GM23338 (cell line): Measurements from ENCODE around the gene RIPK4. TPM values are rescaled to one million over a fixed set of nuclear protein-coding genes. Genes with fewer than 3 reads are reported as not detected.

ENCODE experiments used
- ATAC-seq: fragments of 200-7000 bp; cut with Tn5 transposase; 3 replicates; pipeline ENCODE4 v1.9.1; 2020
- DNase-seq: peaks from one replicate; pipeline ENCODE4 v3.0.0-alpha.2; 2015; ENCODE audit warnings: low spot score
- H2AFZ ChIP-seq: fragments of 200-600 bp; sonication (generic); 2 replicates; pipeline ENCODE4 v1.8.0; 2016; ENCODE audit warnings: antibody characterized with exemption, mild to moderate bottlenecking, moderate library complexity
- H3F3A ChIP-seq: fragments of 200-600 bp; sonication (generic); replicated peaks from 2 replicates; pipeline ENCODE4 v1.8.0; 2017; ENCODE audit warnings: antibody characterized with exemption, mixed run types, low read depth
- H3K27ac ChIP-seq: fragments of 200-600 bp; sonication (generic); 2 replicates; pipeline ENCODE4 v1.6.1; 2016; ENCODE audit warnings: low read depth
- H3K27me3 ChIP-seq: fragments of 200-600 bp; sonication (generic); 2 replicates; pipeline ENCODE4 v1.8.0; 2016; ENCODE audit warnings: mild to moderate bottlenecking, mixed run types, moderate library complexity; ENCODE audit not compliant: insufficient read depth
- H3K36me3 ChIP-seq: fragments of 200-600 bp; sonication (generic); 2 replicates; pipeline ENCODE4 v1.8.0; 2016; ENCODE audit warnings: mild to moderate bottlenecking; ENCODE audit not compliant: insufficient read depth
- H3K4me1 ChIP-seq: fragments of 200-600 bp; sonication (generic); 2 replicates; pipeline ENCODE4 v1.8.0; 2016; ENCODE audit warnings: mild to moderate bottlenecking, moderate library complexity; ENCODE audit not compliant: insufficient read depth
- H3K4me2 ChIP-seq: fragments of 200-600 bp; sonication (generic); 2 replicates; pipeline ENCODE4 v1.7.1; 2017; ENCODE audit warnings: mixed run types
- H3K4me3 ChIP-seq: fragments of 200-600 bp; sonication (generic); 2 replicates; pipeline ENCODE4 v1.6.1; 2016; ENCODE audit warnings: mixed run types
- H3K79me2 ChIP-seq: fragments of 200-600 bp; sonication (generic); replicated peaks from 2 replicates; pipeline ENCODE4 v1.8.0; 2017; ENCODE audit warnings: mild to moderate bottlenecking; ENCODE audit not compliant: insufficient read depth
- H3K9me2 ChIP-seq: fragments of 200-600 bp; sonication (generic); 2 replicates; pipeline ENCODE4 v1.8.0; 2017; ENCODE audit not compliant: insufficient read depth
- H4K20me1 ChIP-seq: fragments of 200-600 bp; sonication (generic); replicated peaks from 2 replicates; pipeline ENCODE4 v1.8.0; 2017; ENCODE audit warnings: mild to moderate bottlenecking; ENCODE audit not compliant: insufficient read depth
- H3K27ac Mint-ChIP-seq: 2 replicates; pipeline ENCODE4 v1.8.0; 2020; ENCODE audit warnings: inconsistent platforms, mild to moderate bottlenecking, moderate library complexity, mixed read lengths
- H3K27me3 Mint-ChIP-seq: 3 replicates; pipeline ENCODE4 v1.8.0; 2022; ENCODE audit warnings: low read depth, mild to moderate bottlenecking, moderate library complexity, mixed read lengths, inconsistent platforms; ENCODE audit not compliant: insufficient read depth, poor library complexity
- H3K36me3 Mint-ChIP-seq: 3 replicates; pipeline ENCODE4 v1.8.0; 2021; ENCODE audit warnings: low read depth, mild to moderate bottlenecking, inconsistent platforms, moderate library complexity, mixed read lengths
- H3K4me1 Mint-ChIP-seq: 3 replicates; pipeline ENCODE4 v1.8.0; 2020; ENCODE audit warnings: mild to moderate bottlenecking, inconsistent platforms, mixed read lengths
- H3K4me3 Mint-ChIP-seq: 3 replicates; pipeline ENCODE4 v1.8.0; 2021; ENCODE audit warnings: moderate library complexity, mild to moderate bottlenecking, inconsistent platforms, mixed read lengths
- H3K9me3 Mint-ChIP-seq: 3 replicates; pipeline ENCODE4 v1.8.0; 2020; ENCODE audit warnings: moderate library complexity, mild to moderate bottlenecking, inconsistent platforms, mixed read lengths
- CREB1 ChIP-seq: fragments of 250-450 bp; sonication (Bioruptor Pico); IDR thresholded peaks from 2 replicates; pipeline ENCODE4 v1.5.0; 2020; ENCODE audit warnings: low read depth, mild to moderate bottlenecking, moderate library complexity
- EZH2 ChIP-seq: fragments of 200-600 bp; sonication (generic); IDR thresholded peaks from one replicate; pipeline ENCODE4 v1.8.0; 2017; ENCODE audit warnings: antibody characterized with exemption, mild to moderate bottlenecking, low read depth; ENCODE audit not compliant: unreplicated experiment
- EZH2phosphoT487 ChIP-seq: fragments of 200-600 bp; sonication (generic); IDR thresholded peaks from one replicate; pipeline ENCODE4 v1.8.1; 2018; ENCODE audit warnings: antibody characterized with exemption; ENCODE audit not compliant: unreplicated experiment
- JUNB ChIP-seq: IDR thresholded peaks from one replicate; pipeline ENCODE4 v1.6.1; 2016; ENCODE audit warnings: antibody characterized with exemption; ENCODE audit not compliant: unreplicated experiment
- NANOG ChIP-seq: IDR thresholded peaks from 2 replicates; pipeline ENCODE4 v1.6.1; 2016; ENCODE audit warnings: antibody characterized with exemption, borderline replicate concordance
- POLR2AphosphoS5 ChIP-seq: IDR thresholded peaks from 2 replicates; pipeline ENCODE4 v1.6.1; 2016; ENCODE audit warnings: antibody characterized with exemption, low read depth
- STAT1 ChIP-seq: IDR thresholded peaks from one replicate; pipeline ENCODE4 v1.6.1; 2016; ENCODE audit warnings: antibody characterized with exemption; ENCODE audit not compliant: unreplicated experiment
- ZNF114 ChIP-seq: fragments of 250-450 bp; sonication (Bioruptor Pico); IDR thresholded peaks from 2 replicates; pipeline ENCODE4 v1.5.0; 2020; ENCODE audit warnings: mild to moderate bottlenecking, moderate library complexity
- ZNF331 ChIP-seq: fragments of 250-450 bp; sonication (Bioruptor Pico); IDR thresholded peaks from 2 replicates; pipeline ENCODE4 v1.5.0; 2020; ENCODE audit warnings: low read depth, mild to moderate bottlenecking, moderate library complexity
- polyA plus RNA-seq: library from polyadenylated mRNA; unstranded; fragments of >200 nt; fragmentation: Nextera tagmentation; extraction: Ambion mirVana; gene quantifications from 2 replicates; pipeline ENCODE4 v1.2.1, GENCODE V29; 2016
- total RNA-seq: library from RNA; depleted of rRNA; stranded (reverse); fragments of >200 nt; shearing (Covaris generic); gene quantifications from 2 replicates; pipeline ENCODE4 v1.2.3, GENCODE V29; 2014
- TF ChIP-seq, protein P1 (sequence below): fragments of 250-450 bp; sonication (Bioruptor Pico); IDR thresholded peaks from 2 replicates; pipeline ENCODE4 v1.5.0; 2020; ENCODE audit warnings: mild to moderate bottlenecking, moderate library complexity
- TF ChIP-seq, protein P2 (sequence below): IDR thresholded peaks from 2 replicates; pipeline ENCODE4 v1.6.1; 2016; ENCODE audit warnings: antibody characterized with exemption
- TF ChIP-seq, protein P3 (sequence below): IDR thresholded peaks from one replicate; pipeline ENCODE4 v1.6.1; 2018; ENCODE audit warnings: antibody characterized with exemption; ENCODE audit not compliant: unreplicated experiment
- TF ChIP-seq, protein P4 (sequence below), 2 experiments: fragments of 200-600 bp in 1 of 2; sonication (generic) in 1 of 2; conservative IDR thresholded peaks; 2 replicates each; pipeline versions ENCODE4 v1.5.1 to v1.6.1; 2016 to 2017; ENCODE audit warnings: antibody characterized with exemption in 2 of 2, low read depth in 2 of 2, mild to moderate bottlenecking in 2 of 2, moderate library complexity in 1 of 2

RIPK4 gene
- total and polyA plus RNA-seq, 2 experiments from 2014 or later, result 2.5 to 9.9 TPM

DNA sequence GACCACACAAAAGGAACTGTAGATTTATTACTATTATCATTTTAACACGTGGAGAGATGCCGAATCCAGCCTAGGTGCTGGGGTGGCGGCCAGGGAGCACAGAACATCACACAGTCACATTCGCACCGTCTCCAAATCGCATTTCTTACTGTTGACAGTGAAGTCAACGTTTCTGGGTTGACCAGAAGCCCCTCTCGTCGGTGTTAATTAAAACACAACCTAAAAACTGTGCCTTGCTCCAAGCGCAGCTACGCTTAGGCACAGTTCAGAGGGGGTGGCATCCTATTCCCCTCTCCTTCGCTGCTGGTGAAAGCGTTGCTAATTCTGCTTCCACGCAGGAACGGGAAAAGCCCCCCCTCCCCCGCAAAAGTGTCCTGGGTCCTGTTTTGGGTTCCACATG is 4.1 kb downstream of the RIPK4 start:
- peaks cover 77% of the 10 kb centered on the region for H3K27me3 ChIP-seq
- Mint-ChIP-seq H3K27ac (no peak overlapping the region), H3K27me3 (peaks cover 75% of the 10 kb centered on the region), H3K36me3 (no peaks in the 10 kb centered on the region; the same call in 2 of the 3 replicates), H3K9me3 (peaks cover 2% of the 10 kb centered on the region; the same call in 1 of the 3 replicates), H3K4me3 (peak overlapping the region; percentile 78), H3K4me1 (peaks cover 68% of the 10 kb centered on the region)
- H3F3A ChIP-seq, result peaks cover 3% of the 10 kb centered on the region; the same call in 1 of the 2 replicates
- peaks cover 66% of the 10 kb centered on the region for H3K4me1 ChIP-seq
- H3K27ac ChIP-seq, result no peak overlapping the region
- H3K4me3 ChIP-seq, result peak overlapping the region; percentile 57
- peak overlapping the region; percentile 93 for H3K4me2 ChIP-seq
- ATAC-seq (no peak), DNase-seq (no peak)
- H3K9me2 ChIP-seq, result no peaks in the 10 kb centered on the region
- peaks cover 24% of the 10 kb centered on the region for H4K20me1 ChIP-seq
- no peak overlapping the region for H2AFZ ChIP-seq
- H3K36me3 ChIP-seq, result no peaks in the 10 kb centered on the region; the same call in 1 of the 2 replicates
- TF ChIP-seq NANOG, result no peak
- TF ChIP-seq, protein P1, sequence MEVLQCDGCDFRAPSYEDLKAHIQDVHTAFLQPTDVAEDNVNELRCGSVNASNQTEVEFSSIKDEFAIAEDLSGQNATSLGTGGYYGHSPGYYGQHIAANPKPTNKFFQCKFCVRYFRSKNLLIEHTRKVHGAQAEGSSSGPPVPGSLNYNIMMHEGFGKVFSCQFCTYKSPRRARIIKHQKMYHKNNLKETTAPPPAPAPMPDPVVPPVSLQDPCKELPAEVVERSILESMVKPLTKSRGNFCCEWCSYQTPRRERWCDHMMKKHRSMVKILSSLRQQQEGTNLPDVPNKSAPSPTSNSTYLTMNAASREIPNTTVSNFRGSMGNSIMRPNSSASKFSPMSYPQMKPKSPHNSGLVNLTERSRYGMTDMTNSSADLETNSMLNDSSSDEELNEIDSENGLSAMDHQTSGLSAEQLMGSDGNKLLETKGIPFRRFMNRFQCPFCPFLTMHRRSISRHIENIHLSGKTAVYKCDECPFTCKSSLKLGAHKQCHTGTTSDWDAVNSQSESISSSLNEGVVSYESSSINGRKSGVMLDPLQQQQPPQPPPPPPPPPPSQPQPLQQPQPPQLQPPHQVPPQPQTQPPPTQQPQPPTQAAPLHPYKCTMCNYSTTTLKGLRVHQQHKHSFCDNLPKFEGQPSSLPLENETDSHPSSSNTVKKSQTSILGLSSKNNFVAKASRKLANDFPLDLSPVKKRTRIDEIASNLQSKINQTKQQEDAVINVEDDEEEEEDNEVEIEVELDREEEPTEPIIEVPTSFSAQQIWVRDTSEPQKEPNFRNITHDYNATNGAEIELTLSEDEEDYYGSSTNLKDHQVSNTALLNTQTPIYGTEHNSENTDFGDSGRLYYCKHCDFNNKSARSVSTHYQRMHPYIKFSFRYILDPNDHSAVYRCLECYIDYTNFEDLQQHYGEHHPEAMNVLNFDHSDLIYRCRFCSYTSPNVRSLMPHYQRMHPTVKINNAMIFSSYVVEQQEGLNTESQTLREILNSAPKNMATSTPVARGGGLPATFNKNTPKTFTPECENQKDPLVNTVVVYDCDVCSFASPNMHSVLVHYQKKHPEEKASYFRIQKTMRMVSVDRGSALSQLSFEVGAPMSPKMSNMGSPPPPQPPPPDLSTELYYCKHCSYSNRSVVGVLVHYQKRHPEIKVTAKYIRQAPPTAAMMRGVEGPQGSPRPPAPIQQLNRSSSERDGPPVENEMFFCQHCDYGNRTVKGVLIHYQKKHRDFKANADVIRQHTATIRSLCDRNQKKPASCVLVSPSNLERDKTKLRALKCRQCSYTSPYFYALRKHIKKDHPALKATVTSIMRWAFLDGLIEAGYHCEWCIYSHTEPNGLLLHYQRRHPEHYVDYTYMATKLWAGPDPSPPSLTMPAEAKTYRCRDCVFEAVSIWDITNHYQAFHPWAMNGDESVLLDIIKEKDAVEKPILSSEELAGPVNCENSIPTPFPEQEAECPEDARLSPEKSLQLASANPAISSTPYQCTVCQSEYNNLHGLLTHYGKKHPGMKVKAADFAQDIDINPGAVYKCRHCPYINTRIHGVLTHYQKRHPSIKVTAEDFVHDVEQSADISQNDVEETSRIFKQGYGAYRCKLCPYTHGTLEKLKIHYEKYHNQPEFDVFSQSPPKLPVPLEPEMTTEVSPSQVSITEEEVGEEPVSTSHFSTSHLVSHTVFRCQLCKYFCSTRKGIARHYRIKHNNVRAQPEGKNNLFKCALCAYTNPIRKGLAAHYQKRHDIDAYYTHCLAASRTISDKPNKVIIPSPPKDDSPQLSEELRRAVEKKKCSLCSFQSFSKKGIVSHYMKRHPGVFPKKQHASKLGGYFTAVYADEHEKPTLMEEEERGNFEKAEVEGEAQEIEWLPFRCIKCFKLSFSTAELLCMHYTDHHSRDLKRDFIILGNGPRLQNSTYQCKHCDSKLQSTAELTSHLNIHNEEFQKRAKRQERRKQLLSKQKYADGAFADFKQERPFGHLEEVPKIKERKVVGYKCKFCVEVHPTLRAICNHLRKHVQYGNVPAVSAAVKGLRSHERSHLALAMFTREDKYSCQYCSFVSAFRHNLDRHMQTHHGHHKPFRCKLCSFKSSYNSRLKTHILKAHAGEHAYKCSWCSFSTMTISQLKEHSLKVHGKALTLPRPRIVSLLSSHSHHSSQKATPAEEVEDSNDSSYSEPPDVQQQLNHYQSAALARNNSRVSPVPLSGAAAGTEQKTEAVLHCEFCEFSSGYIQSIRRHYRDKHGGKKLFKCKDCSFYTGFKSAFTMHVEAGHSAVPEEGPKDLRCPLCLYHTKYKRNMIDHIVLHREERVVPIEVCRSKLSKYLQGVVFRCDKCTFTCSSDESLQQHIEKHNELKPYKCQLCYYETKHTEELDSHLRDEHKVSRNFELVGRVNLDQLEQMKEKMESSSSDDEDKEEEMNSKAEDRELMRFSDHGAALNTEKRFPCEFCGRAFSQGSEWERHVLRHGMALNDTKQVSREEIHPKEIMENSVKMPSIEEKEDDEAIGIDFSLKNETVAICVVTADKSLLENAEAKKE (CRISPR knock-in tag), result no peak
- TF ChIP-seq, protein P2, sequence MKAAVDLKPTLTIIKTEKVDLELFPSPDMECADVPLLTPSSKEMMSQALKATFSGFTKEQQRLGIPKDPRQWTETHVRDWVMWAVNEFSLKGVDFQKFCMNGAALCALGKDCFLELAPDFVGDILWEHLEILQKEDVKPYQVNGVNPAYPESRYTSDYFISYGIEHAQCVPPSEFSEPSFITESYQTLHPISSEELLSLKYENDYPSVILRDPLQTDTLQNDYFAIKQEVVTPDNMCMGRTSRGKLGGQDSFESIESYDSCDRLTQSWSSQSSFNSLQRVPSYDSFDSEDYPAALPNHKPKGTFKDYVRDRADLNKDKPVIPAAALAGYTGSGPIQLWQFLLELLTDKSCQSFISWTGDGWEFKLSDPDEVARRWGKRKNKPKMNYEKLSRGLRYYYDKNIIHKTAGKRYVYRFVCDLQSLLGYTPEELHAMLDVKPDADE, result no peak
- TF ChIP-seq, protein P3, sequence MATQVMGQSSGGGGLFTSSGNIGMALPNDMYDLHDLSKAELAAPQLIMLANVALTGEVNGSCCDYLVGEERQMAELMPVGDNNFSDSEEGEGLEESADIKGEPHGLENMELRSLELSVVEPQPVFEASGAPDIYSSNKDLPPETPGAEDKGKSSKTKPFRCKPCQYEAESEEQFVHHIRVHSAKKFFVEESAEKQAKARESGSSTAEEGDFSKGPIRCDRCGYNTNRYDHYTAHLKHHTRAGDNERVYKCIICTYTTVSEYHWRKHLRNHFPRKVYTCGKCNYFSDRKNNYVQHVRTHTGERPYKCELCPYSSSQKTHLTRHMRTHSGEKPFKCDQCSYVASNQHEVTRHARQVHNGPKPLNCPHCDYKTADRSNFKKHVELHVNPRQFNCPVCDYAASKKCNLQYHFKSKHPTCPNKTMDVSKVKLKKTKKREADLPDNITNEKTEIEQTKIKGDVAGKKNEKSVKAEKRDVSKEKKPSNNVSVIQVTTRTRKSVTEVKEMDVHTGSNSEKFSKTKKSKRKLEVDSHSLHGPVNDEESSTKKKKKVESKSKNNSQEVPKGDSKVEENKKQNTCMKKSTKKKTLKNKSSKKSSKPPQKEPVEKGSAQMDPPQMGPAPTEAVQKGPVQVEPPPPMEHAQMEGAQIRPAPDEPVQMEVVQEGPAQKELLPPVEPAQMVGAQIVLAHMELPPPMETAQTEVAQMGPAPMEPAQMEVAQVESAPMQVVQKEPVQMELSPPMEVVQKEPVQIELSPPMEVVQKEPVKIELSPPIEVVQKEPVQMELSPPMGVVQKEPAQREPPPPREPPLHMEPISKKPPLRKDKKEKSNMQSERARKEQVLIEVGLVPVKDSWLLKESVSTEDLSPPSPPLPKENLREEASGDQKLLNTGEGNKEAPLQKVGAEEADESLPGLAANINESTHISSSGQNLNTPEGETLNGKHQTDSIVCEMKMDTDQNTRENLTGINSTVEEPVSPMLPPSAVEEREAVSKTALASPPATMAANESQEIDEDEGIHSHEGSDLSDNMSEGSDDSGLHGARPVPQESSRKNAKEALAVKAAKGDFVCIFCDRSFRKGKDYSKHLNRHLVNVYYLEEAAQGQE, result no peak
- TF ChIP-seq, protein P4, sequence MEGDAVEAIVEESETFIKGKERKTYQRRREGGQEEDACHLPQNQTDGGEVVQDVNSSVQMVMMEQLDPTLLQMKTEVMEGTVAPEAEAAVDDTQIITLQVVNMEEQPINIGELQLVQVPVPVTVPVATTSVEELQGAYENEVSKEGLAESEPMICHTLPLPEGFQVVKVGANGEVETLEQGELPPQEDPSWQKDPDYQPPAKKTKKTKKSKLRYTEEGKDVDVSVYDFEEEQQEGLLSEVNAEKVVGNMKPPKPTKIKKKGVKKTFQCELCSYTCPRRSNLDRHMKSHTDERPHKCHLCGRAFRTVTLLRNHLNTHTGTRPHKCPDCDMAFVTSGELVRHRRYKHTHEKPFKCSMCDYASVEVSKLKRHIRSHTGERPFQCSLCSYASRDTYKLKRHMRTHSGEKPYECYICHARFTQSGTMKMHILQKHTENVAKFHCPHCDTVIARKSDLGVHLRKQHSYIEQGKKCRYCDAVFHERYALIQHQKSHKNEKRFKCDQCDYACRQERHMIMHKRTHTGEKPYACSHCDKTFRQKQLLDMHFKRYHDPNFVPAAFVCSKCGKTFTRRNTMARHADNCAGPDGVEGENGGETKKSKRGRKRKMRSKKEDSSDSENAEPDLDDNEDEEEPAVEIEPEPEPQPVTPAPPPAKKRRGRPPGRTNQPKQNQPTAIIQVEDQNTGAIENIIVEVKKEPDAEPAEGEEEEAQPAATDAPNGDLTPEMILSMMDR (conservative IDR thresholded peaks at IDR 0.05; ENCODE audit: low read depth in 2 of 2), result no peak
- TF ChIP-seq STAT1, result no peak
- TF ChIP-seq JUNB, result no peak
- TF ChIP-seq EZH2, result no peak
- no peak for TF ChIP-seq POLR2AphosphoS5
- no peak for TF ChIP-seq ZNF331 (CRISPR knock-in tag)
- TF ChIP-seq ZNF114 (CRISPR knock-in tag), result no peak
- TF ChIP-seq EZH2phosphoT487, result no peak
- no peak for TF ChIP-seq CREB1 (CRISPR knock-in tag)
- H3K79me2 ChIP-seq, result peaks cover 51% of the 10 kb centered on the region
